GM21528 (cell line): ENCODE data around the gene DES.
A peak's percentile ranks its signal among the peaks of the same experiment; 100 is the strongest.
"Not testable (repeated sequence)": the region's sequence is repeated elsewhere in the genome, so short reads cannot be mapped to it uniquely, and the experiment has no call there.

Experiments
- ATAC-seq: cut with Tn5 transposase; IDR thresholded peaks from one replicate; pipeline ENCODE4 v1.9.1; 2021; ENCODE audit warnings: mild to moderate bottlenecking, moderate library complexity; ENCODE audit not compliant: unreplicated experiment, low FRiP score

Gene DES

DNA sequence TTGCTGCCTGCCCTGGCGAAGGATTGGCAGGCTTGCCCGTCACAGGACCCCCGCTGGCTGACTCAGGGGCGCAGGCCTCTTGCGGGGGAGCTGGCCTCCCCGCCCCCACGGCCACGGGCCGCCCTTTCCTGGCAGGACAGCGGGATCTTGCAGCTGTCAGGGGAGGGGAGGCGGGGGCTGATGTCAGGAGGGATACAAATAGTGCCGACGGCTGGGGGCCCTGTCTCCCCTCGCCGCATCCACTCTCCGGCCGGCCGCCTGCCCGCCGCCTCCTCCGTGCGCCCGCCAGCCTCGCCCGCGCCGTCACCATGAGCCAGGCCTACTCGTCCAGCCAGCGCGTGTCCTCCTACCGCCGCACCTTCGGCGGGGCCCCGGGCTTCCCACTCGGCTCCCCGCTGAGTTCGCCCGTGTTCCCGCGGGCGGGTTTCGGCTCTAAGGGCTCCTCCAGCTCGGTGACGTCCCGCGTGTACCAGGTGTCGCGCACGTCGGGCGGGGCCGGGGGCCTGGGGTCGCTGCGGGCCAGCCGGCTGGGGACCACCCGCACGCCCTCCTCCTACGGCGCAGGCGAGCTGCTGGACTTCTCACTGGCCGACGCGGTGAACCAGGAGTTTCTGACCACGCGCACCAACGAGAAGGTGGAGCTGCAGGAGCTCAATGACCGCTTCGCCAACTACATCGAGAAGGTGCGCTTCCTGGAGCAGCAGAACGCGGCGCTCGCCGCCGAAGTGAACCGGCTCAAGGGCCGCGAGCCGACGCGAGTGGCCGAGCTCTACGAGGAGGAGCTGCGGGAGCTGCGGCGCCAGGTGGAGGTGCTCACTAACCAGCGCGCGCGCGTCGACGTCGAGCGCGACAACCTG, at the start of gene DES:
DES (plus strand) TSS at position 223 of the 857 bp plus-strand sequence; CDS start at position 309, 86 bp downstream.
- ATAC-seq, result no peak

DNA sequence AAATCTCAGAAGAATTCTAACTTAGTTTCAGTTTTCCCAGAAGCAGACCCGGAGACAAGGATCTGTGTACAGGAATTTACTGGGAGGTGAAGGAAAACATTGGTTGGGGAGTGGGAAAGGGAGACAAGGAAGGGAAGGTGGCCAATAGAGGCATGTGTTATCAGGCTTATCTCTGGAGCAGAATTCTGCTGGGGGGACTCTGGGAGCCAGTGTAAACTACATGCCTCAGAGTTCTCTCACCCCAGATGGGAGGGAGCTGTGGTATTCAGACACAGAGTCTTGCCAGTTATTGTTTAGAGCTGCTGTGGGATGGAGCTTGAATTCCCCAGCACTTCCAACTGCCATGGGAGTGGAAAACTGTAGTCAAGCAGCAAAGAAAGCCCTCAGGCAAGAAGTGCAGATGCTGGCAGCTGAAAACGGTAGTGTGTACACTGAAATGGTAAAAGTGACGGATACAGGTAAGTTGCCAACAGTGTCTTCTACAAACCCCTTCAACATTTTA, 49.4 kb upstream of the DES start:
- no peak for ATAC-seq

DNA sequence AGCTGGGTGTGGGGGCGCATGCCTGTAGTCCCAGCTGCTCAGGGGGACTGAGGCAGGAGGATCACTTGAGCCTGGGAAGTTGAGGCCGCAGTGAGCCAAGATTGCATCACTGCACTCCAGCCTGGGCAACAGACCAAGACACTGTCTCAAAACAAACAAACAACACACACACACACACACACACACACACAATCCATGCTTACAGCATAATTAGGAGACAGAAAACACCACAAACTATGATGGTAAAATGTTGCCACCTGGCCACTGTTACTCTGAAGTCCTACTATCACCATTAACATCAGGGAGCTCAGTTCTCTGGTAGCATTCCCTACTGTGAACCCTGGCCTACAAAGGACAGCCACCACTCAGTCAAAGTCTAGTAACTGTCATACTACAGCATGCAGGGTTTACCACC, 48.7 kb upstream of the DES start:
- no peak for ATAC-seq

DNA sequence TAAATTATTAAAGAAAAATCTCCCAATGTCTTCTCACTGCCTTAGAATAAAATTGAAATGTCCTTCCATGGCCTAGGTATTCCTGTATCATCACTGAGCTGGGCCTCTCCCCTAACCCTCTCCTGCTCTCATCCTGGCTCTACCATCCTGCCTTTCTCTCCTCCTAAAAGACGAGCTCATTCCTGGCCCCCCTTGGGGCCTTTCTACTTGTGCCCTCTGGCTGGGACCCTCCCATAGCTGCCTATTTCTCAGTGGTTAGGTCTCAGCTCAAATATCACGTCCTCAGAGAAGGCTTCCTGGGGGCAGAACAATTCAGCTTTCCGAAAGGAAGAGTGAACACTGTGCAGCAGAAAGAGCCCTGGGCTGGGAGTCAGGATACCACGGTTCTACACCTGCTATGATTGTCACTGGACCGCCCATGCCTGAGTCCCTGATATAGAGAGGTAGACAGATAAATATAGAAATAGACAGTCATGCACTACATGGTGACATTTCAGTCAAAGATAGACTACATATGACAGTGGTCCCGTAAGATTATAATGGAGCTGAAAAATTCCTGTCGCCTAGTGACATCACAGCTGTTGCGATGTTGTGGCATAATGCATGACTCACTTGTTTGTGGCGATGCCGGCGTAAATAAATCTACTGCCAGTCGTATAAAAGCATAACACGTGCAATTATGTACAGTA, 39.9 kb upstream of the DES start:
- no peak for ATAC-seq

DNA sequence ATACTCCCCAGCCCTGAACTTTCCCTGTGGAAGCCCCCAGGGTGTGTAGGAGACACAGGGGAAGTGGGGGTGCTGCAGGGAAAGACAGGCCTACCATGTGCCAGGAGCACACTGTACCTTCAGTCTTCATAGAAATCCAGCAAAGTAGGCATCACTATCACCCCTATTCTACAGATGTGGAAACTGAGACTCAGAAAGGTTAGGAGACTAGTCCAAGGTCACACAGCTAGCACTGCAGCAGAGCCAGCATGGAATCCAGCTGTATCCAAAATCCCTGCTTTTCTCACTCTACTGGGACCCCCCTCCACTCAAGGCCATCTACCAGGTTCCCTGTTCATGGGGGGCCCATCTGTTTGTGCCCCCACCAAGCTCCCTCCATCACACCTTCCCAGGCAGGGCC, 37.3 kb upstream of the DES start:
- no peak for ATAC-seq

DNA sequence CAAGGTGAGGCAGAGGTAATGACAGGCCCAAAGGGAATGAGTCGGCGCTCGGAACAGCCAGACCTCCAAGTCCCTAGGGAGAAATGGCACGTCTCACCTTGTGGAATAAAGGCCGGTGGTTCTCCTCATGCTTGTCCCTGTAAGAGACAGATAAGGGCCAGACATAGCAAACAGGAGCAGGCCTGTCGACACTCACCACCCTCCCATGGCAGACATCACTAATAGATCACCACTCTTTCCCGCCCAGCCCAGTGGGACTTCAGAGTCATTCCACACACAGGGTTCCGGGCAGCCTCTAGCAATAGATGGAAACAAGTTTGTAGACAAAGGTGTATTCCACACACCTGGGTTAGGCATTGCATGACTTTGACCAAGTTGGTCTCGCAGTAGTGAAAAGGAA, 36.7 kb upstream of the DES start:
- no peak for ATAC-seq

DNA sequence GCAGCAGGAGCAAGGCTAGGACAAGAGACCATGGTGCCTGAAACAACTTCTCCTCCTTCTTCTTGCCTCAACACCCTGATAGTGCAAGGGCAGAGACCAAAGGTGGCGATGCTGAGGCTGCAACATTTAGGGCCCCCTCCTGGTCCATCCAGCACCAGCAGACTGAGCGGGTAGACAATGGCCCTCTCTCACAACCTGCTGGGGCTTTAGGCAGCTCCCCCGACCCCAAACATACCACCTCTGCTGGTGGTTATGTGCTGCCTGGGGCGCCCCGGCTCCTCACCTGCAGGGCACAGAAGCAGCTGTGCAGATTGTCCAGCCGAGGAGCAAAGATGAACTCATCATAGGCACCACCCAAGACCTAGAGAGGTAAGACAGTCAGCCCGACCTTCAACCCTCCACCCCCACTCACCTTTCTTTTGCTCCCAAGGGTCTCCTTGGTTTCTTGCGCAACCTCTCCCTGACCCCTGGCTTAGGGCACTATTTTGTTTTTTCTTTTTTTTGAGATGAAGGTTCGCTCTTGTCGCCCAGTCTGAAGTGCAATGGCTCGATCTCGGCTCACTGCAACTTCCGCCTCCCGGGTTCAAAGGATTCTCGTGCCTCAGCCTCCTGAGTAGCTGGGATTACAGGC, 34.0 kb upstream of the DES start:
- no peak for ATAC-seq

DNA sequence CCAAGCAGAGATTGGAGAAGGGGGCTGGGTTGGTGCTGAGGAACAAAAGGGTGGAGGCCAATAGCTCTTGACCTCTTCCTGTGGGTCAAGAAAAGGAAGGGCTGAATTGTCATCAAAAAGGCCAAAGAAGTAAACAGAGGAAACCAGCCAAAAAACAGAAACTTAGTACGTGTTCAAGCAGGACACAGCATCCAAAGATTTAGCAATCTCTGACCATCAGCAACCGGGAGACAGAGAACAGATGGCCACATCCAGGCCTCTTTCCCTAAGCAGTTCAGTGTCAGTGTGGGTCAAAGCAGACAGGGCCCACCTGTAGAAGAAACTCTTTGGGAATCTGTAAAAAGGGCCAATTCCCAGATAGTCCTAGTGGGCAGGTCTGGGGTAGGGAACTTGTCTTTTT, 33.3 kb upstream of the DES start:
- ATAC-seq, result no peak

DNA sequence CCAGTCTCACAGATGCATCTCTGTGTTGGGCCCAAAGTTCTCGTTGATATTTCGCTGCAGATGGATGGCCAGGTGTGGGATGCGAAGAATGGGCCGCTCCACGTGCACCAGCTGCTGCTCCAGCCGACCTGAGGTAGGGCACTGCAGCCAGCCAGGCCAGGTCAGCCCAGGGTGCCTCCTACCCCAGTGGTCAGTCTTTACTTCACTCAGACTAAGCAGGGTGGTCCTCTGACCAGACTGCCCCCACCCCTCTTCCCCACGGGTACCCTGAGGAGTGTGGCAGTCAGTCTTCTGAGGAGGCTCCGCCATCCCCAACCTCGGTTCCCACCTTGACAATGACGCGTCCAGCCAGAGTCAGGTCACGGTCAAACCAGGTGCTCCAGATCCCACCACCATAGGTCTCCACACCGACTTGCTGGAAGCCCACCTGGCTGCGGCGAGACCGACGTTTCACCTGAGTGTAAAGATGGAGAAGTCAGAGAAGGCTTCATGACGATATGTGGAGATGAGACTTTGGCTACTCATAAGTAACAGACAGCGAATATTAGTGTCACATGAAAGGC, 32.1 kb upstream of the DES start:
- no peak for ATAC-seq

DNA sequence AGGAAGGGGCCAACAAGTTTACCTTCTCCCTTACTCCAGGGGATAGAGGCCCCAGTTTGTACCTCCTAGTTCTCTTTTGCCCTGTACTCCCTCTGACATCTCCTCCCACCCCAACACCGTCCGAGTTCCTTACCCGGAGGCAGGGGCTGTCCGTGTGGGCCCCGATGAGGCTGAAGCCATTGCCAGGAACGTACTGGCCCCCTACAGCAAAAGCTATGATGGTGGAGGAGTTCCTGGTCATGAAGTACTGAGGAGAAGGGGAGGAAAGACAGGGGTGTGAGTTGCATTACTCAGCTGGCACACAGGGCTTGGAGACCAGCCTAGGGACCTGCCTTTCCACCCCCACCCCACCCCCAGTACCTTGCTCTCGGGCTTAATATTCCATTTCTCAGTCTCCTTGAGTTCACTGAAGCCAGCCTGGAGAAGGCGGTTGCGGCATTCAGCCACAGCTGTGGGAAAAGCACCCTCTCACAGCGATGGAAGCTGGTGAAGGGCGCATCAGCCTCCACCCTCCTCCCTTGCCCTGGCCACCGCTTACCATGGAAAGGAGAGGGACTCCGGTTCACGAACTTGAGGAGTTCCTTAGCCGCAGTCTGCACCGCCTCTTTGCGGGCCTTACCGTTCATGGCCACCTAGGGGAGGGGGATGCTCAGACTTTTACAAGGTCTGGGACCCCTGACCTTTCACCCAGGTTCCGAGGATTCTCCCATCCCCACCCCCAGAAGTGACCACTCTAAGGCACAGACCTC, 31.5 kb upstream of the DES start:
- ATAC-seq, result no peak

DNA sequence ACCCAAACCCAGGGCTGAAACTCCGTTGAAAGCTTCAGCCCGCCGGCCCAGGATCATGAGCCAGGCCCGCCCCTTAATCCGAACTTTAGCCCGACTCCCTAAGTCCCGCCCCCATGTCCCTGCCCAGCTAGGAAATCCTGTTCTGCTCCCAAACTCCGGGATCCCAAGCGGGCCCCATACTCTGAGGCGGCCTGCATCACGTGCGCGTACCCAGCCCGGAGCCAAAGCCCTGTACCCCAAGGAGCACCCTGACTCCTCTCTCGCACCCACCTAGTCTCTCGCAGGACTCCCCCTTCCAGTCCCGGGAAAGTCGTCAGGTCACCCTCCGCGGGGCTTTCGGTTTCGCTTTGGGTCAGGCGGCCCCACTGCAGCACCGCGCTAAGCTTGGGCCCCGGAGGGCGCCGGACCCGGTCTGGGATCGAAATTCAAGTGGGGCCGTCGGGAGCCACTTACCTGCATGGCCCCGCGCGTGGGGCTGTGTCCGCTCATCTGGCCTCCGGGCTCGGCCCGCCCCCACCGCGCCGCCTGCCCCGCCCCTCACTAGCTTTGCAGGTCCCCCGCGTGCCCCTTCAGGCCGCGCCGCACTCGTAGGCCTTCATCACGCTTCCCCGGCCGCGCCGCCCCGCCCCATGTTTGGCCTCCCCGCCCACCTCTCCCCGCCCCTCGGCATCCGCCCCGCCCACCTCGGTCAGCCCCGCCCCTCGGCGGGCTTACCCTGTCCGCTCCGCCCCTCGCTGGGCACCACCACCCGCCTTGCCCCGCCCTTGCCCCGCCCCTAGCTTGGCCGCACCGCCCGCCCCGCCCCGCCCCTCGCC, 30.7 kb upstream of the DES start, which contains the start of gene DNPEP:
DNPEP (minus strand) TSS at position 607 of the 815 bp plus-strand sequence; CDS start at position 489, 118 bp downstream.
- ATAC-seq, result peak; percentile 68

DNA sequence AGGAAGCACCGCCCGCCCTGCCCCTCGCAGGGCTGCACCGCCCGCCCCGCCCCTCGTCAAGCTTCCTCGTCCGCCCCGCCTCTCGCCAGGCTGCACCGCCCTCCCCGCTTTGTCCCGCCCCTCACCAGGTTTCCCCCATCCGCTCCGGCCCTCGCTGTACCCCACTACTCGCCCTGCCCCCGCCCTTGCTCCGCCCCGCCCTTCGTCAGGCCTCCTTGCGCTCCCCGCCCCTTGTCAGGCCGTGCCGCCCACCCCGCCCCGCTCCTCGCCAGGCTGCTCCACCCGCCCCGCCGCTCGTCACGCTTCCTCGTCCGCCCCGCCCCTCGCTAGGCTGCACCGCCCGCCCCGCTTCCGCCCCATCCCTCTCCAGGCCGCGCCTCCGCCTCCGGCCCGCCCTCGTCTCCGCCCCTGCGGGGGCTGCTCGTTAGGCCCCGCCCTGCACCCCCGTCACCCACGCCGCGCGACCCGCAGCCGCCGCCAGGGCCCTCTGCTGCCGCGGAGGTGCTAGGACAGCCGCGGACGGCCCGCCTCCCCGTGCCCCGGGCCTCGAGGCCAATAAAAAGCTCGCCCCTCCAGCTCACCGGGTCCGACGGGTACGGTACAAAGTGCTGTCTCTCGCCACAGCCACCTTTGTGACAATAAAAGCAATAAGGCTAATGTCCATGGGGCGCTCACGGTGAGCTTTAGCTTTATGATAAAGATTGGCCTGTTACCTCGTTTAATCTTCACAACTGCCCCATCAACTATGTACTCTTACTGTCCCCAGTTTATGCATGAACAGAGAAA, 29.9 kb upstream of the DES start:
- ATAC-seq, result peak; percentile 81

DNA sequence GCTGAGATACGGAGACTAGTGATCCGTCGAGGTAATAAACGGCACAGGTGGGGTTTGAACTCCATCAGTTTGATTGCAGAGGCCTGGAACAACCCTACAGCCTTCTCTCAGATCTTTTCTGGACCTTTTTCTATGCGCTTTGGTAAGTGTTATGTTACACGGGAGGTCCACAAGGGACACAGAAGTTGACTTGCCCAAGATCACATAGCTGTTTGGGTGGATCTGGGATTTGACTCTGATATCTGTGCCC, 29.3 kb upstream of the DES start:
- ATAC-seq, result peak; percentile 0

DNA sequence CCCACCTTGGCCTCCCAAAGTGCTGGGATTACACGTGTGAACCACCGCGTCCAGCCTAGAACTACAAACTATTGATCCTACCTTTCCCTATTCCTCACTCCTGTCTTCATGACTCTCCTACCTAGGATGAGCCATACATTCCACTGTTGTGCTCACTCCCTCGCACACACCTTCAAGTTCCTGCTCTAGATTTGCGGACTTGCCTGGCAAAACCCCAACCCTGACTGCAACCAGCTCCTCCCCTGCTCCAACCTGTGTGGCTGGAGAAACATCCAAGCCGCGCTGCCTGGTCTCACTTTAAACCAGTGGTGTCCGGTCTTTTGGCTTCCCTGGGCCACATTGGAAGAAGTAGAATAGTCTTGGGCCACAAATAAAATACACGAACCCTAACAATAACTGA, 25.4 kb upstream of the DES start:
- no peak for ATAC-seq

DNA sequence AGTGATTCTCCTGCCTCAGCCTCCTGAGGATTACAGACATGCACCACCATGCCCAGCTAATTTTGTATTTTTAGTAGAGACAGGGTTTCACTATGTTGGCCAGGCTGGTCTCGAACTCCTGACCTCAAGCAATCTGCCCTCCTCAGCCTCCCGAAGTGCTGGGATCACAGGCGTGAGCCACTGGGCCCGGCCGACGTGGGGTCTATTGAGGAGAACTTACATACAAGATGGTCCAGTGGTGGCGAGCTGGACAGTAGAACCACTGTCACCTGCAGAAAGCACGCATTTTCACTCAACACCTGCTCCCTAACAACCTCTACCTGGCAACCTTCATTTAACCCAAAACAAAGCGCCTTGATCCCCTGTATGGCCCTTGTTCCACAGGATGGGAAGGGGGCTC, 23.1 kb upstream of the DES start:
- not testable (repeated sequence) for ATAC-seq

DNA sequence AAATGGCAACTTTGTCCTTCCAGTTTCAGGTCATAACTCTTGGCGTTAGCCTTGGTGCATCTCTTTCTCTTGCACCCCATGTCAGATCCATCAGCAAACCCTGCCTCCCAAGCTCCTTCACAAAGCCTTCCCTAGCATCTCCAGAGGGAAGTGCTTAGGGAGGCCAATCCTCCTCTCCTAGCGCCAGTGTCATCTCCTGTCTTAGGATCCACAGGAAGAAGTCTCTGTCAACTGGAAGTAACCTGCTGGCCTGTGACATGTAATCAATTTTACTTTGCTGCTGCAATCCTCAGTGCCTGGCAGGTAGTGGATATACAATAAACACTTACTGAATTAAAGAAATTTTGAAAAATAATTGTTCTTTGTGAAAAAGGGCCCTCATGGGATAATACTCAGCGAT, 22.6 kb upstream of the DES start:
- ATAC-seq, result no peak

DNA sequence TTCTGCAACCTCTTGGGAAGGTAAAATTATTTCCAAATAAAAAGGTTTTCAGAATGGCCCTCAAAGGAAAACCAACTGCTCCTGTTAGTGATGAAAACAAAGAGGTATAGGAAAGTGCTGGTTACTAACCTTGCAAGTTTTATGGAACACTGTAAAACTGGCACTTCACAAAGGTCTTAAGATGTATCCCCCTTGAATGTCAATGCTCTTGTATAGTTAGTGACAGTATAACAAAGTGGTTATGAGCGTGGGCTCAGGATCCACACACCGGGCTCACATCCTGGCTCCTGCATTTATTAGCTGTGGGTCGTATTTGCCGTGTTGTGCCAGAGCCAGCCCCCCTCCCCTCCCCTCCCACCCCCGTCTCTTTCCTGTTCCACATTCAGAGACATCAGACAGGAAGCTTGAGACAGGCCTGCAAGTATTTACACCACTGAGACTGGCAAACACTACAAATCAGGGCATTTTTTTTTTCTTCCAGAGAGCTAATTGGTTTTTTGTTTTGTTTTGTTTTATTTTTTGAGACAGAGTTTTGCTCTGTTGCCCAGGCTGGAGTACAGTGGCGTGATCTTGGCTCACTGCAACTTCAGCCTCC, 21.2 kb upstream of the DES start:
- no peak for ATAC-seq

DNA sequence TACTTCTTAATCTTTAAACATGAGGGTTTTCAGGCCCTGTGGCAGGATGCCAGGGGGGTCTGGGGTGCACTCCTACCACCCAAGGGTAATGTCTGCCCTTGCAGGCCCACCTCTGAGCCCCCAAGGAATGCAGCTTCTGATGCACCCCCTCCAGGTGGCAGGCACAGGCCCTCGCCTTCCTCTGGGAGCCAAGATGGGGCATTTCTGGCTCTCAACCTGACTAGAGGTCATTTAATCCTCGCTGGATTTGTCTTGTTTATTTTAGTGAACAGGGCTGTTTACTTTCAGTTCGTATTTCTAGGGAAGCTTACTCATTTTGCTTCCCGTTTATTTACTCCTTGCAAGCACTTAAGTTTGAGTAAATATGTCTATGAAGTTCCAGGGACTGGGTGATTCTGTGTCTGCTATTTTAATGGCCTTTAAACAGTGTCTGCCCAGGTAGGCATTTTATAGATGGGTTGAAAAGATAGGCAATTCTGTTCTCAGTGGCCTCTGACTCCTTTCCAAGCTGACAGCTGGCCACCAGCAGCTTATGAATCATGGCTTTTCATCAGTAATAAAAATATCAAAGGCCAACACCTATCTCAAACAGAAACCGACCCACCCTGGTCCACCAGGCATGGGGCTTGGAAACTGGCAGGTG, 19.3 kb upstream of the DES start:
- no peak for ATAC-seq
